HepG2 (cell line): ENCODE results near the gene PSMB2. TPM values are rescaled to one million over a fixed set of nuclear protein-coding genes. Genes with fewer than 3 reads are reported as not detected.

ENCODE experiments used
- ARNT ChIP-seq: fragments of 450-650 bp; IDR thresholded peaks from 2 replicates; pipeline ENCODE4 v1.6.1; 2017
- BRD4 ChIP-seq: sonication (generic); formaldehyde crosslinking; IDR thresholded peaks from 2 replicates; pipeline ENCODE4 v1.4.0; 2020; ENCODE audit warnings: missing genetic modification reagents
- EHMT2 ChIP-seq: fragments of 200-600 bp; sonication (generic); IDR thresholded peaks from 2 replicates; pipeline ENCODE4 v1.7.0; 2017; ENCODE audit warnings: antibody characterized with exemption, low read depth, low read length, borderline replicate concordance
- HHEX ChIP-seq: IDR thresholded peaks from 2 replicates; pipeline ENCODE4 v1.6.1; 2016; ENCODE audit warnings: control low read depth
- HNRNPH1 ChIP-seq: fragments of 200-400 bp; formaldehyde crosslinking; optimal IDR thresholded peaks from 2 replicates; pipeline ENCODE3; 2017; ENCODE audit warnings: mild to moderate bottlenecking, low read depth, low read length
- JUNB ChIP-seq: sonication (generic); formaldehyde crosslinking; IDR thresholded peaks from 2 replicates; pipeline ENCODE4 v1.8.0; 2022; ENCODE audit warnings: missing genetic modification reagents, mild to moderate bottlenecking, borderline replicate concordance
- KDM6A ChIP-seq: IDR thresholded peaks from 2 replicates; pipeline ENCODE4 v1.6.1; 2016; ENCODE audit warnings: low read depth
- PHF20 ChIP-seq: sonication (generic); formaldehyde crosslinking; IDR thresholded peaks from 2 replicates; pipeline ENCODE4 v1.5.0; 2020; ENCODE audit warnings: mild to moderate bottlenecking, missing genetic modification reagents
- RAD51 ChIP-seq: fragments of 450-650 bp; IDR thresholded peaks from 2 replicates; pipeline ENCODE4 v1.6.1; 2016; ENCODE audit warnings: borderline replicate concordance
- ZFYVE20 ChIP-seq: sonication (generic); formaldehyde crosslinking; IDR thresholded peaks from 2 replicates; pipeline ENCODE4 v1.8.0; 2023; ENCODE audit warnings: low read depth, mild to moderate bottlenecking, moderate library complexity, missing genetic modification reagents, borderline replicate concordance
- ZNF232 ChIP-seq: sonication (generic); formaldehyde crosslinking; IDR thresholded peaks from 2 replicates; pipeline ENCODE4 v1.4.0; 2020; ENCODE audit warnings: missing genetic modification reagents, borderline replicate concordance
- ZNF562 ChIP-seq: sonication (generic); formaldehyde crosslinking; IDR thresholded peaks from 2 replicates; pipeline ENCODE4 v1.8.0; 2022; ENCODE audit warnings: missing genetic modification reagents, borderline replicate concordance
- ZNF615 ChIP-seq: sonication (generic); formaldehyde crosslinking; IDR thresholded peaks from 2 replicates; pipeline ENCODE4 v1.5.0; 2020; ENCODE audit warnings: mild to moderate bottlenecking, missing genetic modification reagents, borderline replicate concordance
- polyA plus RNA-seq, 8 experiments: library from polyadenylated mRNA; depleted of rRNA in 3 of 8; stranded (reverse) in 7 of 8; unstranded in 1 of 8; fragments of >200 nt; fragmentation: Illumina TruSeq in 4 of 8; extraction: Trizol in 4 of 8; gene quantifications; 2 replicates each; pipeline versions ENCODE4 v1.2.1 to v1.2.3, GENCODE V29; 2011 to 2016; ENCODE audit warnings: low read depth in 4 of 8, missing spikeins in 1 of 8, mixed read lengths in 1 of 8; ENCODE audit not compliant: insufficient read depth in 1 of 8
- total RNA-seq, 5 experiments: library from RNA; depleted of rRNA; stranded (reverse); fragments of >200 nt; fragmentation: Illumina TruSeq; extraction: Trizol; gene quantifications; 2 replicates each; pipeline ENCODE4 v1.2.3, GENCODE V29; 2016; ENCODE audit warnings: low read depth in 1 of 5
- TF ChIP-seq, protein P1 (sequence below): sonication (generic); formaldehyde crosslinking; conservative IDR thresholded peaks from 2 replicates; pipeline ENCODE4 v1.4.0; 2020; ENCODE audit warnings: missing genetic modification reagents
- TF ChIP-seq, protein P2 (sequence below): sonication (generic); formaldehyde crosslinking; IDR thresholded peaks from 2 replicates; pipeline ENCODE4 v1.5.0; 2020; ENCODE audit warnings: mild to moderate bottlenecking, missing genetic modification reagents
- TF ChIP-seq, protein P3 (sequence below): sonication (generic); formaldehyde crosslinking; IDR thresholded peaks from 2 replicates; pipeline ENCODE4 v1.8.0; 2022; ENCODE audit warnings: low read depth, missing genetic modification reagents
- TF ChIP-seq, protein P4 (sequence below), 2 experiments: sonication (generic) in 1 of 2; formaldehyde crosslinking in 1 of 2; IDR thresholded peaks; 2 replicates each; pipeline versions ENCODE4 v1.4.0 to v1.6.1; 2016 to 2020; ENCODE audit warnings: borderline replicate concordance in 1 of 2, low read depth in 1 of 2, mild to moderate bottlenecking in 1 of 2, missing genetic modification reagents in 1 of 2

PSMB2 gene
- total and polyA plus RNA-seq, 2 of the 13 experiments (the other 11 are each of a cell fraction or from before 2014, with no cell fraction given): 60.6 to 62.2 TPM

DNA sequence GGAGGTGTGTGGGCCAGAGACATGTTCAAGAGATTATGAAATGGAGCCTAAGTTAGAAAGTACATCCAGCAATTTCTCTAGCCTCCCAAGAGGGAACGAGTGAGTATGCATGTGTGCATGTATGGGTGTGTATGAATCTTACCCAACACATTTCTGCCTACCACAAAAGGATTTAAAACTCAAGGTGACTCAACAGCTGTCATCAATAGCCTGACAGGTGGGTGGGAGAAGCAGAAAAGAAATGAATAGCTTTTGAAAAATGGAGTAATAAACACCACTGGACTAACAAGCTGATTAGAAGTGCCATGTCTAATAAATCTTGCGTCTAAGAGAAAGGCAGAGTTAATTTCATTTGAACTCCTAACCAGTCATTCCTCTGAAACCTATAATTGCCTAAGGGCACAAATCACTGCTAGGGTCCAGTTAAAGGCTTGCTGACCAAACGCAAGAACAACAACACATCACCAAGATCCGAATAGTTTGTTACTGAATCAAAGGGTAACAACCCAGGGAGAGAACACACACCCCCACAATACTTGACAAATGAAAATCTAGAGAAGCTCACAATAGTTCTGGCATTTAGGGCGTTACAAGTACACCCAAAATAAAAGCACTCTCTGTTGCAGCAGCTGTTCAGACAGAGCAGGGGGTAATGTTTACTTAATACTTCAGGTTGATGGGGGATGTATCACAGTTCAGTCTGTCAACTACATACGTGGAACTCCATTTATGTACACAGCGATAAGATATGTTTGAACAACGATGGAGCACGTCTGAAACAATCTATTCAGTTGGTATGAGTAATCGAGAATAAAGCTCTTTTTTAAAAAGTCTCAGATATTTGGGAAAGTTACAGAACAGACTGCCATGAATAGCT is 85.5 kb downstream of the PSMB2 start (continued):
- TF ChIP-seq, protein P1, sequence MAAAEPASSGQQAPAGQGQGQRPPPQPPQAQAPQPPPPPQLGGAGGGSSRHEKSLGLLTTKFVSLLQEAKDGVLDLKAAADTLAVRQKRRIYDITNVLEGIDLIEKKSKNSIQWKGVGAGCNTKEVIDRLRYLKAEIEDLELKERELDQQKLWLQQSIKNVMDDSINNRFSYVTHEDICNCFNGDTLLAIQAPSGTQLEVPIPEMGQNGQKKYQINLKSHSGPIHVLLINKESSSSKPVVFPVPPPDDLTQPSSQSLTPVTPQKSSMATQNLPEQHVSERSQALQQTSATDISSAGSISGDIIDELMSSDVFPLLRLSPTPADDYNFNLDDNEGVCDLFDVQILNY (CRISPR knock-in tag): no peak
- peak; percentile 86 for TF ChIP-seq JUNB (CRISPR knock-in tag)
- peak; percentile 90 for TF ChIP-seq HHEX
- TF ChIP-seq ZFYVE20 (CRISPR knock-in tag): no peak
- TF ChIP-seq HNRNPH1: no peak
- TF ChIP-seq BRD4 (CRISPR knock-in tag): no peak
- TF ChIP-seq RAD51: no peak
- no peak for TF ChIP-seq ARNT
- TF ChIP-seq, protein P2, sequence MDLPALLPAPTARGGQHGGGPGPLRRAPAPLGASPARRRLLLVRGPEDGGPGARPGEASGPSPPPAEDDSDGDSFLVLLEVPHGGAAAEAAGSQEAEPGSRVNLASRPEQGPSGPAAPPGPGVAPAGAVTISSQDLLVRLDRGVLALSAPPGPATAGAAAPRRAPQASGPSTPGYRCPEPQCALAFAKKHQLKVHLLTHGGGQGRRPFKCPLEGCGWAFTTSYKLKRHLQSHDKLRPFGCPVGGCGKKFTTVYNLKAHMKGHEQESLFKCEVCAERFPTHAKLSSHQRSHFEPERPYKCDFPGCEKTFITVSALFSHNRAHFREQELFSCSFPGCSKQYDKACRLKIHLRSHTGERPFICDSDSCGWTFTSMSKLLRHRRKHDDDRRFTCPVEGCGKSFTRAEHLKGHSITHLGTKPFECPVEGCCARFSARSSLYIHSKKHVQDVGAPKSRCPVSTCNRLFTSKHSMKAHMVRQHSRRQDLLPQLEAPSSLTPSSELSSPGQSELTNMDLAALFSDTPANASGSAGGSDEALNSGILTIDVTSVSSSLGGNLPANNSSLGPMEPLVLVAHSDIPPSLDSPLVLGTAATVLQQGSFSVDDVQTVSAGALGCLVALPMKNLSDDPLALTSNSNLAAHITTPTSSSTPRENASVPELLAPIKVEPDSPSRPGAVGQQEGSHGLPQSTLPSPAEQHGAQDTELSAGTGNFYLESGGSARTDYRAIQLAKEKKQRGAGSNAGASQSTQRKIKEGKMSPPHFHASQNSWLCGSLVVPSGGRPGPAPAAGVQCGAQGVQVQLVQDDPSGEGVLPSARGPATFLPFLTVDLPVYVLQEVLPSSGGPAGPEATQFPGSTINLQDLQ: no peak
- TF ChIP-seq ZNF562 (CRISPR knock-in tag): no peak
- TF ChIP-seq, protein P3, sequence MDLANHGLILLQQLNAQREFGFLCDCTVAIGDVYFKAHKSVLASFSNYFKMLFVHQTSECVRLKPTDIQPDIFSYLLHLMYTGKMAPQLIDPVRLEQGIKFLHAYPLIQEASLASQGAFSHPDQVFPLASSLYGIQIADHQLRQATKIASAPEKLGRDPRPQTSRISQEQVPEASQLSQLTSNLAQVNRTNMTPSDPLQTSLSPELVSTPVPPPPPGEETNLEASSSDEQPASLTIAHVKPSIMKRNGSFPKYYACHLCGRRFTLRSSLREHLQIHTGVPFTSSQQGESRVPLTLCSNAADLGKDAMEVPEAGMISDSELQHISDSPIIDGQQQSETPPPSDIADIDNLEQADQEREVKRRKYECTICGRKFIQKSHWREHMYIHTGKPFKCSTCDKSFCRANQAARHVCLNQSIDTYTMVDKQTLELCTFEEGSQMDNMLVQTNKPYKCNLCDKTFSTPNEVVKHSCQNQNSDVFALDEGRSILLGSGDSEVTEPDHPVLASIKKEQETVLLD (CRISPR knock-in tag): no peak
- 0 out of 2 replicates have a peak, but pooled peaks have one; percentile 42 for TF ChIP-seq KDM6A (CRISPR knock-in tag)
- TF ChIP-seq ZNF615 (CRISPR knock-in tag): no peak
- no peak for TF ChIP-seq ZNF232
- no peak for TF ChIP-seq EHMT2
- TF ChIP-seq, protein P4, sequence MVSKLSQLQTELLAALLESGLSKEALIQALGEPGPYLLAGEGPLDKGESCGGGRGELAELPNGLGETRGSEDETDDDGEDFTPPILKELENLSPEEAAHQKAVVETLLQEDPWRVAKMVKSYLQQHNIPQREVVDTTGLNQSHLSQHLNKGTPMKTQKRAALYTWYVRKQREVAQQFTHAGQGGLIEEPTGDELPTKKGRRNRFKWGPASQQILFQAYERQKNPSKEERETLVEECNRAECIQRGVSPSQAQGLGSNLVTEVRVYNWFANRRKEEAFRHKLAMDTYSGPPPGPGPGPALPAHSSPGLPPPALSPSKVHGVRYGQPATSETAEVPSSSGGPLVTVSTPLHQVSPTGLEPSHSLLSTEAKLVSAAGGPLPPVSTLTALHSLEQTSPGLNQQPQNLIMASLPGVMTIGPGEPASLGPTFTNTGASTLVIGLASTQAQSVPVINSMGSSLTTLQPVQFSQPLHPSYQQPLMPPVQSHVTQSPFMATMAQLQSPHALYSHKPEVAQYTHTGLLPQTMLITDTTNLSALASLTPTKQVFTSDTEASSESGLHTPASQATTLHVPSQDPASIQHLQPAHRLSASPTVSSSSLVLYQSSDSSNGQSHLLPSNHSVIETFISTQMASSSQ (IDR thresholded peaks at IDR 0.05; ENCODE audit: low read depth): peak; percentile 18; the same call in 1 of the 2 replicates
- TF ChIP-seq, protein P4 (CRISPR knock-in tag; IDR thresholded peaks at IDR 0.05; ENCODE audit: borderline replicate concordance): peak; percentile 41; the same call in 1 of the 2 replicates
- TF ChIP-seq PHF20 (CRISPR knock-in tag): no peak
